K562 (cell line): Measurements from ENCODE around the gene MIR17HG. TPM values are rescaled to one million over a fixed set of nuclear protein-coding genes. Genes with fewer than 3 reads are reported as not detected.
A peak's percentile ranks its signal among the peaks of the same experiment; 100 is the strongest.

Experiments
- ATAC-seq: fragments of 200-7000 bp; cut with Tn5 transposase; 3 replicates; pipeline ENCODE4 v1.9.1; 2020; ENCODE audit warnings: moderate library complexity
- BruUV-seq: library from RNA; stranded (reverse); fragments of 400-500 nt; replicated peaks from 2 replicates; lab custom pipeline; 2021; lab: Mats Ljungman, UMichigan
- CTCF ChIA-PET: fragments of 300-600 bp; formaldehyde crosslinking; extraction: SDS; loops from one replicate; lab custom pipeline; 2021; ENCODE audit warnings: low intra/inter-chr PET ratio; lab: Yijun Ruan, JAX
- POLR2A ChIA-PET: fragments of 300-600, 350-650 bp; sonication (Branson Sonifier 250); formaldehyde crosslinking; extraction: SDS; loops from one replicate; lab custom pipeline; 2021; ENCODE audit warnings: antibody characterized with exemption, inconsistent platforms; lab: Yijun Ruan, JAX
- DNase-seq, 4 experiments: peaks; one replicate each; pipeline versions ENCODE4 v3.0.0 to v3.0.0-alpha.2; 2011 to 2018; ENCODE audit warnings: low spot score in 3 of 4, mixed read lengths in 3 of 4; ENCODE audit errors: extremely low read depth in 1 of 4
- FAIRE-seq: peaks from 2 replicates; lab custom pipeline; 2011; peaks lifted over from hg19 to GRCh38; lab: Jason Lieb, UNC
- H2AFZ ChIP-seq: 2 replicates; pipeline ENCODE4 v1.6.0; 2011; ENCODE audit warnings: low read depth, low read length, control low read depth, inconsistent platforms
- H3K27ac ChIP-seq: fragments of 200-600 bp; 3 replicates; pipeline ENCODE4 v1.8.0; 2011; ENCODE audit warnings: low read depth, mild to moderate bottlenecking, control low read depth, inconsistent platforms, low read length, moderate library complexity, mixed read lengths; ENCODE audit errors: extremely low read depth
- H3K27me3 ChIP-seq, 2 experiments: fragments of 300-600 bp in 1 of 2; 2 replicates in 1 of 2; 3 replicates in 1 of 2; pipeline versions ENCODE4 v1.6.0 to v1.8.0; 2011; ENCODE audit warnings: inconsistent platforms in 2 of 2, low read length in 2 of 2, mild to moderate bottlenecking in 1 of 2, mixed read lengths in 1 of 2, moderate library complexity in 1 of 2; ENCODE audit not compliant: control insufficient read depth in 2 of 2, insufficient read depth in 2 of 2
- H3K36me3 ChIP-seq: fragments of 300-600 bp; 3 replicates; pipeline ENCODE4 v1.8.0; 2011; ENCODE audit warnings: mild to moderate bottlenecking, low read length, inconsistent platforms; ENCODE audit not compliant: control insufficient read depth, insufficient read depth
- H3K4me1 ChIP-seq, 2 experiments: fragments of 200-600 bp in 1 of 2; replicated peaks in 1 of 2; 2 replicates in 1 of 2; 3 replicates in 1 of 2; pipeline versions ENCODE4 v1.5.1 to v1.8.0; 2011; ENCODE audit warnings: inconsistent platforms in 2 of 2, low read length in 2 of 2, mild to moderate bottlenecking in 1 of 2, mixed read lengths in 1 of 2, moderate library complexity in 1 of 2; ENCODE audit not compliant: control insufficient read depth in 2 of 2, insufficient read depth in 2 of 2
- H3K4me2 ChIP-seq: 2 replicates; pipeline ENCODE4 v1.6.1; 2011; ENCODE audit warnings: low read length, control low read depth, inconsistent platforms, mixed read lengths; ENCODE audit not compliant: insufficient read depth
- H3K4me3 ChIP-seq: fragments of 200-600 bp; sonication (generic), shearing (Covaris generic); 2 replicates; pipeline ENCODE4 v1.5.1; 2016; ENCODE audit warnings: control low read depth, inconsistent platforms
- H3K79me2 ChIP-seq: fragments of 200-600 bp; 3 replicates; pipeline ENCODE4 v1.8.0; 2011; ENCODE audit warnings: low read length, inconsistent platforms; ENCODE audit not compliant: control insufficient read depth, insufficient read depth
- H3K9ac ChIP-seq, 2 experiments: 2 replicates each; pipeline versions ENCODE4 v1.6.0 to v1.6.1; 2011; ENCODE audit warnings: low read depth in 2 of 2, low read length in 2 of 2, control low read depth in 1 of 2, inconsistent platforms in 1 of 2, mild to moderate bottlenecking in 1 of 2, mixed read lengths in 1 of 2; ENCODE audit not compliant: insufficient read depth in 1 of 2
- H3K9me1 ChIP-seq: one replicate; pipeline ENCODE4 v1.6.0; 2011; ENCODE audit warnings: inconsistent platforms, mild to moderate bottlenecking, low read length, moderate library complexity; ENCODE audit not compliant: control insufficient read depth, insufficient read depth
- H3K9me3 ChIP-seq: replicated peaks from 2 replicates; pipeline ENCODE4 v1.5.1; 2011; ENCODE audit warnings: low read depth, low read length, inconsistent platforms; ENCODE audit not compliant: control insufficient read depth, insufficient read depth
- H4K20me1 ChIP-seq: replicated peaks from 2 replicates; pipeline ENCODE4 v1.6.1; 2011; ENCODE audit warnings: low read length, inconsistent platforms, mixed read lengths; ENCODE audit not compliant: control insufficient read depth, insufficient read depth
- ARID1B ChIP-seq: fragments of 450-650 bp; IDR thresholded peaks from 2 replicates; pipeline ENCODE4 v1.6.1; 2016; ENCODE audit warnings: antibody characterized with exemption, mild to moderate bottlenecking, inconsistent platforms
- CBFA2T3 ChIP-seq: fragments of 450-650 bp; IDR thresholded peaks from 2 replicates; pipeline ENCODE4 v1.6.1; 2017
- CBX2 ChIP-seq: fragments of 200-600 bp; sonication (generic); IDR thresholded peaks from one replicate; pipeline ENCODE4 v1.6.1; 2012; ENCODE audit warnings: mild to moderate bottlenecking, low read length, inconsistent platforms; ENCODE audit not compliant: insufficient read depth, poor library complexity, severe bottlenecking
- ETS2 ChIP-seq: IDR thresholded peaks from 2 replicates; pipeline ENCODE4 v1.6.1; 2016; ENCODE audit warnings: borderline replicate concordance, missing genetic modification characterization, mild to moderate bottlenecking, moderate library complexity, missing compliant biosample characterization; ENCODE audit not compliant: poor library complexity, severe bottlenecking
- FOXA1 ChIP-seq: fragments of 450-650 bp; IDR thresholded peaks from 2 replicates; pipeline ENCODE4 v1.6.1; 2016; ENCODE audit warnings: mild to moderate bottlenecking, borderline replicate concordance
- STAT5A ChIP-seq: IDR thresholded peaks from 2 replicates; pipeline ENCODE4 v1.6.1; 2012; ENCODE audit warnings: low read length, inconsistent platforms, borderline replicate concordance
- YBX1 ChIP-seq: fragments of 450-650 bp; IDR thresholded peaks from 2 replicates; pipeline ENCODE4 v1.7.1; 2016; ENCODE audit warnings: mild to moderate bottlenecking
- ZNF707 ChIP-seq: fragments of 250-450 bp; sonication (Bioruptor Pico); conservative IDR thresholded peaks from 2 replicates; pipeline ENCODE4 v1.8.0; 2022; ENCODE audit warnings: inconsistent platforms, mild to moderate bottlenecking, moderate library complexity
- ZZZ3 ChIP-seq: fragments of 450-650 bp; IDR thresholded peaks from 2 replicates; pipeline ENCODE4 v1.6.1; 2016; ENCODE audit warnings: antibody characterized with exemption, mild to moderate bottlenecking, moderate library complexity
- WGBS: fragments of 100-300 bp; shearing (Covaris generic); methylation state at CpG from one replicate; pipeline ENCODE4 v1.1.6; 2016; ENCODE audit warnings: low coverage, mixed read lengths; ENCODE audit not compliant: insufficient coverage; ENCODE audit errors: missing lambda C conversion rate; 5-methylcytosine and 5-hydroxymethylcytosine counted together
- in situ Hi-C: fragments of 300-500 bp; cut with MboI; formaldehyde crosslinking; loops from 4 replicates; pipeline ENCODE4 v1.15.0; 2018; ENCODE audit warnings: inconsistent platforms, mixed read lengths
- intact Hi-C: fragments of 100-400 bp; cut with micrococcal nuclease; formaldehyde crosslinking; loops from 2 replicates; pipeline ENCODE4 v1.14.2; 2022
- polyA plus RNA-seq, 8 experiments: library from polyadenylated mRNA; depleted of rRNA in 4 of 8; stranded (reverse) in 5 of 8; unstranded in 3 of 8; fragments of >200 nt; fragmentation: Nextera tagmentation in 2 of 8; fragmentation: Illumina TruSeq in 1 of 8; extraction: Ambion mirVana in 2 of 8; extraction: Trizol in 1 of 8; gene quantifications; 2 replicates each; pipeline versions ENCODE4 v1.2.1 to v1.2.3, GENCODE V29; 2011 to 2014; ENCODE audit warnings: inconsistent platforms in 1 of 8, missing spikeins in 1 of 8
- total RNA-seq, 7 experiments: library from RNA; depleted of rRNA in 6 of 7; stranded (reverse); fragments of >200 nt in 6 of 7; fragmentation: Illumina TruSeq in 2 of 7; extraction: Trizol in 2 of 7; gene quantifications; 2 replicates each; pipeline versions ENCODE4 v1.2.1 to v1.2.3, GENCODE V29; 2011 to 2021; ENCODE audit warnings: low replicate concordance in 1 of 7
- TF ChIP-seq, protein P1 (sequence below): fragments of 450-650 bp; formaldehyde crosslinking; IDR thresholded peaks from 2 replicates; pipeline ENCODE4 v1.4.0; 2020; ENCODE audit warnings: mild to moderate bottlenecking, mixed read lengths
- TF ChIP-seq, protein P2 (sequence below): fragments of 450-650 bp; IDR thresholded peaks from 2 replicates; pipeline ENCODE4 v1.6.1; 2016; ENCODE audit warnings: mild to moderate bottlenecking
- TF ChIP-seq, protein P3 (sequence below): sonication (generic); formaldehyde crosslinking; IDR thresholded peaks from 2 replicates; pipeline ENCODE4 v1.8.1; 2023; ENCODE audit warnings: mild to moderate bottlenecking, missing genetic modification reagents, moderate library complexity

The MIR17HG gene
- total and polyA plus RNA-seq, 9 of the 15 experiments (the other 6 are each of a cell fraction or from before 2014, with no cell fraction given): 44.2 to 218 (median 77.8) TPM

DNA sequence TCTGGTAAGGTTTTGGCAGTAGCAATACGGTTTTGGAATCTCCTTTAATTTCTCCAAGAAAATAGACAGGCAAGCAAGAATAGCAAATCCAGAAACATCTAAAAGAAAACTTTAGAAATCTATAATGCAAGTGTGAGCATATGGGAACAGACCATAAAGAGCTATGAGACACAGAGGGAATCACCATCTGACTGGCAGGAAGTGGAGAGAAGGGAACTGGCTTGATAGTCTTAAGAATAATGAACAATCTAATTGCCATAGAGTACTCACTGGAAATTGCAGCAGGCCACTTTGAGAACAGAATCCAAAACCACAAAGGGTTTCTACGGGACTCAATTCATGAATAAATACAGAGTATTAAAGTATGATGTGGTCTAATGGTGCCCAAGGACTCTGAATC, 39.6 kb upstream of the MIR17HG start:
- Histone ChIP-seq H3K4me1 (no peaks in the 10 kb centered on the region), H3K9ac (no peak overlapping the region)
- DNase-seq: no peak

DNA sequence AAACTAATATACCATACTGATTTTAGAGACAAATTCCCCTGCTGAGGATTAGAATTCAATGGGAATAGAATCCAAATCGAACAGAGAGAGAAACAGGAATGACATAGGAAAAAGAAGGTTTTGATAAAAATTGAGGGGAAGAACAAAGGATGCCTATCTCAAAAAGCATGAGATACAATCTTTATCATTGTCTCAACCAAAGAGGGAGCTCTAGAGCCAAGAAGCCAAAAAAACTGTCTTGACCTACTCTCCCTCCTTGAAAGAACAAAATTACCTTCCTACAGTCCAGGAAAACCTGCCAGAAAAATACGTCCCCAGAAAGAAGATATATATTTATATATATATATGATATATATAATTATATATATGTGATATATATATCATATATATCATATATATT, 39.2 kb upstream of the MIR17HG start:
- Histone ChIP-seq H3K9me1 (no peaks in the 10 kb centered on the region), H3K79me2 (no peaks in the 10 kb centered on the region), H3K27ac (no peak overlapping the region), H3K4me1 (no peaks in the 10 kb centered on the region), H3K36me3 (no peaks in the 10 kb centered on the region), H3K9ac (no peak overlapping the region), H4K20me1 (no peaks in the 10 kb centered on the region), H3K27me3 (no peaks in the 10 kb centered on the region), H3K4me3 (no peak overlapping the region), H3K9me3 (no peaks in the 10 kb centered on the region), H3K4me2 (no peak overlapping the region), H2AFZ (no peak overlapping the region)
- no peak for DNase-seq
- ChIA-PET POLR2A (interaction anchor here (0.5 to 1.0 kb wide), 4 partner anchors 8 to 17 kb away, joined by 3 to 5 read pairs (median 4); no protein-coding TSS in a partner anchor), CTCF (interaction anchor here (0.7 kb wide), 1 partner anchor 10 kb away, joined by 3 read pairs; no protein-coding TSS in a partner anchor)
- WGBS: 0% methylated on average over 2 of the region's 2 CpGs
- no peak for FAIRE-seq
- intact Hi-C loops (no loop called here), in situ Hi-C loops (no loop called here)
- ATAC-seq: no peak
- BruUV-seq: no TSS peak
- no peak for TF ChIP-seq ZZZ3
- TF ChIP-seq ETS2 (tag): no peak
- no peak for TF ChIP-seq ZNF707 (CRISPR knock-in tag)
- TF ChIP-seq, protein P1, sequence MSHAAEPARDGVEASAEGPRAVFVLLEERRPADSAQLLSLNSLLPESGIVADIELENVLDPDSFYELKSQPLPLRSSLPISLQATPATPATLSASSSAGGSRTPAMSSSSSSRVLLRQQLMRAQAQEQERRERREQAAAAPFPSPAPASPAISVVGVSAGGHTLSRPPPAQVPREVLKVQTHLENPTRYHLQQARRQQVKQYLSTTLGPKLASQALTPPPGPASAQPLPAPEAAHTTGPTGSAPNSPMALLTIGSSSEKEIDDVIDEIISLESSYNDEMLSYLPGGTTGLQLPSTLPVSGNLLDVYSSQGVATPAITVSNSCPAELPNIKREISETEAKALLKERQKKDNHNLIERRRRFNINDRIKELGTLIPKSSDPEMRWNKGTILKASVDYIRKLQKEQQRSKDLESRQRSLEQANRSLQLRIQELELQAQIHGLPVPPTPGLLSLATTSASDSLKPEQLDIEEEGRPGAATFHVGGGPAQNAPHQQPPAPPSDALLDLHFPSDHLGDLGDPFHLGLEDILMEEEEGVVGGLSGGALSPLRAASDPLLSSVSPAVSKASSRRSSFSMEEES (CRISPR knock-in tag): no peak
- TF ChIP-seq, protein P2, sequence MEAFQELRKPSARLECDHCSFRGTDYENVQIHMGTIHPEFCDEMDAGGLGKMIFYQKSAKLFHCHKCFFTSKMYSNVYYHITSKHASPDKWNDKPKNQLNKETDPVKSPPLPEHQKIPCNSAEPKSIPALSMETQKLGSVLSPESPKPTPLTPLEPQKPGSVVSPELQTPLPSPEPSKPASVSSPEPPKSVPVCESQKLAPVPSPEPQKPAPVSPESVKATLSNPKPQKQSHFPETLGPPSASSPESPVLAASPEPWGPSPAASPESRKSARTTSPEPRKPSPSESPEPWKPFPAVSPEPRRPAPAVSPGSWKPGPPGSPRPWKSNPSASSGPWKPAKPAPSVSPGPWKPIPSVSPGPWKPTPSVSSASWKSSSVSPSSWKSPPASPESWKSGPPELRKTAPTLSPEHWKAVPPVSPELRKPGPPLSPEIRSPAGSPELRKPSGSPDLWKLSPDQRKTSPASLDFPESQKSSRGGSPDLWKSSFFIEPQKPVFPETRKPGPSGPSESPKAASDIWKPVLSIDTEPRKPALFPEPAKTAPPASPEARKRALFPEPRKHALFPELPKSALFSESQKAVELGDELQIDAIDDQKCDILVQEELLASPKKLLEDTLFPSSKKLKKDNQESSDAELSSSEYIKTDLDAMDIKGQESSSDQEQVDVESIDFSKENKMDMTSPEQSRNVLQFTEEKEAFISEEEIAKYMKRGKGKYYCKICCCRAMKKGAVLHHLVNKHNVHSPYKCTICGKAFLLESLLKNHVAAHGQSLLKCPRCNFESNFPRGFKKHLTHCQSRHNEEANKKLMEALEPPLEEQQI: no peak
- TF ChIP-seq CBX2: no peak
- no peak for TF ChIP-seq ARID1B
- TF ChIP-seq, protein P3, sequence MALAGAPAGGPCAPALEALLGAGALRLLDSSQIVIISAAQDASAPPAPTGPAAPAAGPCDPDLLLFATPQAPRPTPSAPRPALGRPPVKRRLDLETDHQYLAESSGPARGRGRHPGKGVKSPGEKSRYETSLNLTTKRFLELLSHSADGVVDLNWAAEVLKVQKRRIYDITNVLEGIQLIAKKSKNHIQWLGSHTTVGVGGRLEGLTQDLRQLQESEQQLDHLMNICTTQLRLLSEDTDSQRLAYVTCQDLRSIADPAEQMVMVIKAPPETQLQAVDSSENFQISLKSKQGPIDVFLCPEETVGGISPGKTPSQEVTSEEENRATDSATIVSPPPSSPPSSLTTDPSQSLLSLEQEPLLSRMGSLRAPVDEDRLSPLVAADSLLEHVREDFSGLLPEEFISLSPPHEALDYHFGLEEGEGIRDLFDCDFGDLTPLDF (CRISPR knock-in tag): no peak
- no peak for TF ChIP-seq CBFA2T3
- TF ChIP-seq FOXA1: no peak

More for the DNA sequence above, 39.6 kb upstream of the MIR17HG start:
- Histone ChIP-seq H2AFZ (no peak overlapping the region), H3K27ac (no peak overlapping the region), H3K4me2 (no peak overlapping the region), H3K79me2 (no peaks in the 10 kb centered on the region), H3K36me3 (no peaks in the 10 kb centered on the region), H3K9me3 (no peaks in the 10 kb centered on the region), H3K4me3 (no peak overlapping the region), H3K27me3 (no peaks in the 10 kb centered on the region), H4K20me1 (no peaks in the 10 kb centered on the region), H3K9me1 (no peaks in the 10 kb centered on the region)
- under 1% methylated on average over 2 of the region's 2 CpGs for WGBS
- intact Hi-C loops (no loop called here), in situ Hi-C loops (no loop called here)
- TF ChIP-seq STAT5A (0 out of 2 replicates have a peak, but pooled peaks have one; percentile 4), YBX1 (no peak)
- ChIA-PET POLR2A (interaction anchor here (0.6 to 1.0 kb wide), 3 partner anchors 8 to 70 kb away, joined by 3 read pairs; no protein-coding TSS in a partner anchor), CTCF (no interaction called here)
- BruUV-seq: no TSS peak
- ATAC-seq (no peak), FAIRE-seq (no peak)
